Measurements from ENCODE around the gene KCP. TPM values are rescaled to one million over a fixed set of nuclear protein-coding genes. Genes with fewer than 3 reads are reported as not detected.

KCP gene
- total and polyA plus RNA-seq, 2 donors (not counting 1 experiment from before 2014, with no cell fraction given): 2.3 to 3.8 TPM

DNA sequence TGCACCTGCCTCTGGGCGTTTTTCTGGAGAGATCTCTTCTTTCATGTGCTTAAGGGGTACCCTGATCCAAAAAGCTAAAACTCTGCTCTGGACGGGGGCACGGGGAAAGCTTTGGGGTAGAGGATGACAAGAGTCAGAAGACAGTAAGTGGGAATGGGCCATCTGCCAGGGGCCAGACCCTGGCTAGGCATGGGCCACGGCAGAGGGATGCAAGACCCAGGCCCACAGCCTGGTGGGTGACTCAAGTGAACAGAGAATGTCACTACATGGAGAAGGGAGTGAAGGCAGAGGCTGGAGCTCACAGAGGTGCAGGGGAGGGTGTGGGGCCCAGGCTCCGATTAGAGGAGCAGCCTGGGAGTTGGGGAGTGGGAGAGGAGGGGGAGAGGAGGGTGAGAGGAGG is 65.0 kb downstream of the KCP start:
- no peaks in the 10 kb centered on the region for H3K79me2 ChIP-seq (ENCODE audit: control insufficient read depth, insufficient read depth, low read length)
- Mint-ChIP-seq H3K27me3 (no peaks in the 10 kb centered on the region), H3K9me3 (ENCODE audit: insufficient read depth) (no peaks in the 10 kb centered on the region), H3K4me1 (peaks cover 4% of the 10 kb centered on the region), H3K4me3 (no peak overlapping the region), H3K27ac (no peak overlapping the region)
- H3K36me3 ChIP-seq (replicated peaks in 1 of 2; ENCODE audit: control extremely low read depth in 1 of 2, control insufficient read depth in 1 of 2, extremely low read depth in 1 of 2, insufficient read depth in 2 of 2, low read length in 1 of 2): no peaks in the 10 kb centered on the region
- no peak overlapping the region for H2AFZ ChIP-seq (ENCODE audit: insufficient read depth, low read depth, low read length, poor library complexity, severe bottlenecking)
- H3K4me3 ChIP-seq (ENCODE audit: control extremely low read depth in 1 of 5, extremely low read depth in 1 of 5, insufficient read depth in 1 of 5, low read depth in 2 of 5, low read length in 4 of 5): no peak overlapping the region
- H3K4me2 ChIP-seq (replicated peaks; ENCODE audit: low read depth, low read length, poor library complexity, severe bottlenecking): no peak overlapping the region
- H3K27ac ChIP-seq (ENCODE audit: low read length in 2 of 2): no peak overlapping the region
- POLR2A ChIA-PET: no interaction called here
- DNase-seq (no peak), ATAC-seq (ENCODE audit: low read depth) (no peak)
- no peaks in the 10 kb centered on the region for H4K20me1 ChIP-seq (ENCODE audit: control insufficient read depth, insufficient read depth, low read length, poor library complexity, severe bottlenecking)
- H3K9ac ChIP-seq (ENCODE audit: low read length): no peak overlapping the region
- no peaks in the 10 kb centered on the region for H3K27me3 ChIP-seq (replicated peaks in 1 of 4; ENCODE audit: control extremely low read depth in 1 of 4, control insufficient read depth in 3 of 4, insufficient read depth in 4 of 4, low read length in 3 of 4)
- H3K9me3 ChIP-seq (ENCODE audit: control extremely low read depth in 1 of 3, control insufficient read depth in 2 of 3, insufficient read depth in 1 of 3, low read length in 2 of 3): no peaks in the 10 kb centered on the region
- CTCF ChIA-PET: interaction anchor here (2.3 kb wide), 1 partner anchor 38 kb away, joined by 13 read pairs; no protein-coding TSS in a partner anchor
- intact Hi-C loops (cut with micrococcal nuclease): no loop called here
- TF ChIP-seq EZH2 (IDR thresholded peaks at IDR 0.05; ENCODE audit: borderline replicate concordance, insufficient read depth, low read depth, low read length, poor library complexity, severe bottlenecking): no peak
- TF ChIP-seq, protein P1, sequence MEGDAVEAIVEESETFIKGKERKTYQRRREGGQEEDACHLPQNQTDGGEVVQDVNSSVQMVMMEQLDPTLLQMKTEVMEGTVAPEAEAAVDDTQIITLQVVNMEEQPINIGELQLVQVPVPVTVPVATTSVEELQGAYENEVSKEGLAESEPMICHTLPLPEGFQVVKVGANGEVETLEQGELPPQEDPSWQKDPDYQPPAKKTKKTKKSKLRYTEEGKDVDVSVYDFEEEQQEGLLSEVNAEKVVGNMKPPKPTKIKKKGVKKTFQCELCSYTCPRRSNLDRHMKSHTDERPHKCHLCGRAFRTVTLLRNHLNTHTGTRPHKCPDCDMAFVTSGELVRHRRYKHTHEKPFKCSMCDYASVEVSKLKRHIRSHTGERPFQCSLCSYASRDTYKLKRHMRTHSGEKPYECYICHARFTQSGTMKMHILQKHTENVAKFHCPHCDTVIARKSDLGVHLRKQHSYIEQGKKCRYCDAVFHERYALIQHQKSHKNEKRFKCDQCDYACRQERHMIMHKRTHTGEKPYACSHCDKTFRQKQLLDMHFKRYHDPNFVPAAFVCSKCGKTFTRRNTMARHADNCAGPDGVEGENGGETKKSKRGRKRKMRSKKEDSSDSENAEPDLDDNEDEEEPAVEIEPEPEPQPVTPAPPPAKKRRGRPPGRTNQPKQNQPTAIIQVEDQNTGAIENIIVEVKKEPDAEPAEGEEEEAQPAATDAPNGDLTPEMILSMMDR (IDR thresholded peaks at IDR 0.05): no peak
- WGBS (ENCODE audit: insufficient coverage): 94% methylated on average over 5 of the region's 5 CpGs
- peaks cover 0 to 11% of the 10 kb centered on the region in 2 donors for H3K4me1 ChIP-seq (ENCODE audit: control insufficient read depth in 2 of 2, insufficient read depth in 2 of 2, low read length in 2 of 2)

DNA sequence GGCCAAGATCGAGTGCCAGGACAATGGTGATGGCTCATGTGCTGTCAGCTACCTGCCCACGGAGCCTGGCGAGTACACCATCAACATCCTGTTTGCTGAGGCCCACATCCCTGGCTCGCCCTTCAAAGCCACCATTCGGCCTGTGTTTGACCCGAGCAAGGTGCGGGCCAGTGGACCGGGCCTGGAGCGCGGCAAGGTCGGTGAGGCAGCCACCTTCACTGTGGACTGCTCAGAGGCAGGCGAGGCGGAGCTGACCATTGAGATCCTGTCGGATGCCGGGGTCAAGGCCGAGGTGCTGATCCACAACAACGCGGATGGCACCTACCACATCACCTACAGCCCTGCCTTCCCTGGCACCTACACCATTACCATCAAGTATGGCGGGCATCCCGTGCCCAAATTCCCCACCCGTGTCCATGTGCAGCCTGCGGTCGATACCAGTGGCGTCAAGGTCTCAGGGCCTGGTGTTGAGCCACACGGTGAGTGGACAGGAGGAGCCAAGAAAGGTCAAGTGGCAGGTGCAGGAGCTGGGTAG is 65.7 kb downstream of the KCP start:
- H3K27ac ChIP-seq (ENCODE audit: low read length in 2 of 2): no peak overlapping the region
- no peak overlapping the region for H3K4me3 ChIP-seq (ENCODE audit: control extremely low read depth in 1 of 5, extremely low read depth in 1 of 5, insufficient read depth in 1 of 5, low read depth in 2 of 5, low read length in 4 of 5)
- H2AFZ ChIP-seq (ENCODE audit: insufficient read depth, low read depth, low read length, poor library complexity, severe bottlenecking): no peak overlapping the region
- H4K20me1 ChIP-seq (ENCODE audit: control insufficient read depth, insufficient read depth, low read length, poor library complexity, severe bottlenecking): no peaks in the 10 kb centered on the region
- H3K4me1 ChIP-seq (ENCODE audit: control insufficient read depth in 2 of 2, insufficient read depth in 2 of 2, low read length in 2 of 2): peaks cover 0 to 11% of the 10 kb centered on the region in 2 donors
- WGBS (ENCODE audit: insufficient coverage): 93% methylated on average over 22 of the region's 25 CpGs
- Mint-ChIP-seq H3K4me3 (no peak overlapping the region), H3K9me3 (ENCODE audit: insufficient read depth) (no peaks in the 10 kb centered on the region), H3K4me1 (peaks cover 4% of the 10 kb centered on the region), H3K27ac (no peak overlapping the region), H3K27me3 (no peaks in the 10 kb centered on the region)
- TF ChIP-seq, protein P1 (IDR thresholded peaks at IDR 0.05): no peak
- no peak for TF ChIP-seq EZH2 (IDR thresholded peaks at IDR 0.05; ENCODE audit: borderline replicate concordance, insufficient read depth, low read depth, low read length, poor library complexity, severe bottlenecking)
- no peaks in the 10 kb centered on the region for H3K27me3 ChIP-seq (replicated peaks in 1 of 4; ENCODE audit: control extremely low read depth in 1 of 4, control insufficient read depth in 3 of 4, insufficient read depth in 4 of 4, low read length in 3 of 4)
- no peak for DNase-seq
- intact Hi-C loops (cut with micrococcal nuclease): no loop called here
- H3K4me2 ChIP-seq (replicated peaks; ENCODE audit: low read depth, low read length, poor library complexity, severe bottlenecking): no peak overlapping the region
- ATAC-seq (ENCODE audit: low read depth): no peak
- CTCF ChIA-PET: interaction anchor here (2.3 kb wide), 1 partner anchor 38 kb away, joined by 13 read pairs; no protein-coding TSS in a partner anchor
- no peaks in the 10 kb centered on the region for H3K9me3 ChIP-seq (ENCODE audit: control extremely low read depth in 1 of 3, control insufficient read depth in 2 of 3, insufficient read depth in 1 of 3, low read length in 2 of 3)
- no peak overlapping the region for H3K9ac ChIP-seq (ENCODE audit: low read length)
- no peaks in the 10 kb centered on the region for H3K36me3 ChIP-seq (replicated peaks in 1 of 2; ENCODE audit: control extremely low read depth in 1 of 2, control insufficient read depth in 1 of 2, extremely low read depth in 1 of 2, insufficient read depth in 2 of 2, low read length in 1 of 2)
- POLR2A ChIA-PET: no interaction called here
- H3K79me2 ChIP-seq (ENCODE audit: control insufficient read depth, insufficient read depth, low read length): no peaks in the 10 kb centered on the region
